Measurements from ENCODE around the gene SAMSN1.
A peak's percentile ranks its signal among the peaks of the same experiment; 100 is the strongest.

The SAMSN1 gene

DNA sequence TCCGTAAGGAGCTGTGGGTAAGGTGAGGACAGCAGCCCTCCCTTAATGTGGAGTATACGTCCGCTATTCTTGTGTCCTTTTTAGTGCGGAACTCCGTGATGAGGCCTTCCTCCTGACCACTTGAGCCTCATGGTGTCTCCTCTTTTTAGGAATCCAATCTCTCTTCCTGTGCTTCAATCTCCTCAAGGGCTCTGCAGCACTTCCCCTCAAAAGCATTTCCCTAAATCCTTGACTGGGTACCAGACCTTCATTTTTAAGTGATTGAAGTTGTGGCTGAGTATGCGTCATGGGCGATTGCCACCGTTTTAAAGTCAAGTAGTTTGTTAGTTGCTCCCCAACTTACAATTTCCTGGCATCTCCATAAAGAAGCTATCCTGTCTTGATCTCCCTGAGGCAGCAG is 62.8 kb downstream of the SAMSN1 start:
- DNase-seq, result no peak

DNA sequence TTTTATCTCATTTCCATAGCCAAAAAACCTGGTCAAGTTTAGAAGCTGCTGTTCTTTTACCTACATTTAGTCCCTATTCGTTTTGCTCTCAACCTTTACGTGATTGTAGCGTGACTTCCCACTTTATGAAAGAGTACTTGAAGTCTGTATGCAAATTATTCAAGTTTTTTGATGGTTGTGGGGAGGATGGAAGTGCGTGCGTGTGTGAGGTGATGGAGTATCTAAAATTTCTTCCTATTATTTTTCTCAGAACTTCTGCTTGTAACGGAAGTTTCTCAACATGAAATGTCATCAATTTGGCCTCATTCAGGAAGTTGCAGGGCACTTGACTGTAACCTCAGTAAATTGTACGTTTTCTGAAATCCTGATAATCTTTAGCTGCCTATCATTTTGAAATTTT is 64.0 kb downstream of the SAMSN1 start:
- DNase-seq, result peak; percentile 37

DNA sequence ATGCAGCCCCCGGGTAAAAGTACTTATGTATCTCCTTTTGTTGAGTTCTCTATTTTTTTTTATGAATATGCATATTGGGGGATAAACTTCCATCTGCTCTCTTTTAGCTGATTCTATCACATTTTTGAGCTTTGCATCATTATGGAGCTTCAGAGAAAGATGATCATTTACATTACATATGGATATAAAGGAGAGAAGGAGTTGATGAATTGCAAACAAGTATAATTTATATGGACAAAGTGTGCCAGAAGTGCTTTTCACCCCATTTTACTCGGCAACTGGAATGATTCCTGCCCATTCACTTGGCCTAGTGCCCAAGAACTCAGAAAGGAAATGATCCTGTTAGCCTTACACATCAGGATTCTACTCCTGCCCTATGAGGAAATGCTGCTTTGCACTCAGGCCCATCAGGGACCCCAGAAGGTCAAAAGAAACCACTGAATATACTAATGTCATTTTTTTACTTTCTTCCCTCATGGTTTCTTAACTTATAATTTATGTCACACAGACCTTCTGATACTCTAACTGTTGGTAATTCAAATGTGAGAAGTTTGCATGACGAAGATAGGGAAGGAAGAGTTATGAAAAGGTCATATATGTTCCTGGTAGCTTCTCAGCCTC is 65.6 kb downstream of the SAMSN1 start:
- no peak for DNase-seq

GRCh38 chr21:14479241-14479786 is 66.8 kb downstream of the SAMSN1 start:
- no peak for DNase-seq

GRCh38 chr21:14477841-14478240 is 68.3 kb downstream of the SAMSN1 start:
- no peak for DNase-seq

DNA sequence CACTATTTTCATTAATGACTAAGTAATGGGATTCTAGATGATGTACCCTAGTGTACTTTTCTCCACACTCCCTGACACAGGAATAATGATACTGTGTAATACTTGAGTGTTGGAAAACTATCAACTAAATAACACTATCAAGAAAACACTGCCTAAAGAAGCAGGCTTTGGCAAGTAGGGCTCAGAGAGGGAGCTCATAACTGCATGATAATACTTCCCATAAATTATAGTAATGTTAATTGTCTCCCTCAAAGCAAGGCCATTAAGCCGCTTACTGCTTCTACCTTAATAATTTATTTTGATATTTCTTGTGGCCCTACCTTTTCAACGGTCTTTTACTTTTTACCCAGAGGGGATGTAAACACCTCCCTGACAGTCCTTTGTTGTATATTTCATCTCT is 69.0 kb downstream of the SAMSN1 start:
- no peak for DNase-seq

DNA sequence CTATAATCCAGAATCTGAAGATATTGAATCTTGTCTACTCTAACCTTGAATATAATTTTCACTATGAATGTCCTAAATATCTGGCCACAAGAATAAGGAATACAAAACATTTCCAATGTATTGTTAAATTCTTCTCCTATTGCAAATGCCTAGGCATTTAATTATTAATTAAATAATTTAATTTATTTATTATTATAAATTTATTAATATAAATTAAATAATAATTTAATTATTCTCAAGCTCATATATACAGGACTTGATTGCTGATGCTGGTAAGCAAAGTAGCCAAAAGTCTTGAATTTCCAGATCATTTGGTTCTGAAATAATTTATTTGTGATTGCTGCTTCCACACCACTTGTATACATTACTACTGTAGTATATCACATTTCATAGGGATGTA is 71.1 kb downstream of the SAMSN1 start:
- no peak for DNase-seq

- DNase-seq, result no peak
Measured at GRCh38 chr21:14469641-14470040, 76.5 kb downstream of the SAMSN1 start.

DNA sequence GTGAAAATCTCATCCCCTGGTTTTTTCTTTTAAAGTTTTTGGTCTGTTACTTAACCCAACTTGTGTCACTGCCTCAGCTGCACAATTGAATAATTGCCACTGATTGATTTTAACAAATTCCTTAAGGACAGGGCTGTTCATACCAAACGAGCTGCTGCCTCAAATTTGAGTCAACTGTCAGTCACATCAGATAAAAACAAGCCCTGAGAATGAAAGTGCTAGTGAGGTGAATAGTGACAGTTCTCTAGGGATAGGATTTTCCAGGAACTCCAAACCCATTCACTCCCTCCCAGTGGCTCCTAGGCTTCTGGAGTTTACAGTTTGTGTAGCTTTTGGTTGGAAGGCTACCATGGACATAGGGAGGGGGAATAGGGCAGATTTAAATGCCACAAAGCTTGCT is 79.4 kb downstream of the SAMSN1 start:
- no peak for DNase-seq

- no peak for DNase-seq
Measured at GRCh38 chr21:14457762-14458161, 88.4 kb downstream of the SAMSN1 start.

- no peak for DNase-seq
Measured at GRCh38 chr21:14456911-14457310, 89.2 kb downstream of the SAMSN1 start.

DNA sequence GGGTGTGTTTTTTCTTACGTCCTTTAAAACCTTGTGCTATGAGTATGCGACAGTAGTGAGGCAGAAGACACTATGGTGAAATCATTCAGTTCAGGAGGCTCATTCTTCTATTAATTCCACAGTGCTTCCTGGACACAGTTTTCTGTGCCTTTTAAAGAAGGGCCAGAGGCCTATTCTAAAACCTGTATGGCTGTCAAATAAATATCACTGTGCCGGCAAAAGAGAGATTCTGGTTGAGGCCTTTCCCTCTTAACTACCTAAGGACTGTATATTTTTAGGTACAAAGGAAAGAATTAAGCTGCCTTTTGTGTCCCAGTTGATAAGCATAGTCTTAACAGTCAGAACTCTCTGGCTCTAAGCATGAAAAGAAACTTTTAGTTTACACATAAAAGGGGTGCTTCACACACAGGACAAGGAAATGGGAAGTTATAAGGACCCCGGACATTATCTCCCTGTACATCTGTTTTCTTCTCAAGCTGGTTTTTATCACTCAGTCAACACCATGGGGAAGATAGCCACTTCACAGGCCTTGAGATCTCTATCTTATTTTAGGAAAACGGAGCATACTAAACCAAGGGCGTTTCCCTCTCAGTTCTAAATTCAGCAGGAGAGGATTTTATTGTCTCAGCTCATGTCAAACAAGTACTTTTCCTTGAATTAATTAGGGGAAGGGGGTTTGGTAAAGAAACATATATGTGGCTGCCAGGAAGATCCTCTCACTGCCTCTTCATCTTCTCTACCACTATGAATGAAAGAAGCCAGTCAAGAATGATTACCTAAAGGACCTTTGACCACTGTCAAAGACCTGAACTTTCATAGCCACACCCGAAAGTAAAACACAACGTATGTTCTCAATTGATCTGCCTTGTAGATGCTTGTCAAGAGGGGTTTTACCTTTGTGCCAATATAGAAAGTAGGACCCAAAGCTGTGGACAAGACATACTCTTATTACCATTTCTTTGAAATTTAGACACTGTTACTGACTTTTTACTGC is 91.8 kb downstream of the SAMSN1 start:
- no peak for DNase-seq

GRCh38 chr21:14453339-14454015 is 92.6 kb downstream of the SAMSN1 start:
- DNase-seq, result no peak

DNA sequence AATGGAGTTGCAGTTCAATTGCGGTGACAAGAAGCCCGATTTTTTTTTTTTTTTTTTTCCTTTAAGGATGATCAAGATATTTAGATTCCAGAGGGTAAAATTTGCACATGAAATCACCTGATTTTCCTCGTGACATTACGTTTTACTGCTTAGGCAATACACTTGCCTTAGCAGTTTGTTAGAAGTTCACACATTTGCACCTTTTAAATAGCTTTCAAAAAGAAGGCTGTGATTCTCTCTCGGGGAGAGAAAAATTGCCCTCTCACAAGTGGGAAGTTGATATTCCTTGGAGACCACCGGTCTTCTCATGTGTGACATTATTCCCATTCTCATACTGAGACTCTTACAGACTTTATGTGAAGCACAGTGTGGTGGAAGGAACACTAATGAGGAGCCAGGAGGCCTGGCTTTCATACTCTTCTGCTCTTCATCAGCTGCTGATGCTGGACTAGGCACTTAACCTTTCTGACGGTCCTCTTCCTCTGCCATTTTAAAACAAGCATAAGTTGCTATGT is 93.3 kb downstream of the SAMSN1 start:
- no peak for DNase-seq

DNA sequence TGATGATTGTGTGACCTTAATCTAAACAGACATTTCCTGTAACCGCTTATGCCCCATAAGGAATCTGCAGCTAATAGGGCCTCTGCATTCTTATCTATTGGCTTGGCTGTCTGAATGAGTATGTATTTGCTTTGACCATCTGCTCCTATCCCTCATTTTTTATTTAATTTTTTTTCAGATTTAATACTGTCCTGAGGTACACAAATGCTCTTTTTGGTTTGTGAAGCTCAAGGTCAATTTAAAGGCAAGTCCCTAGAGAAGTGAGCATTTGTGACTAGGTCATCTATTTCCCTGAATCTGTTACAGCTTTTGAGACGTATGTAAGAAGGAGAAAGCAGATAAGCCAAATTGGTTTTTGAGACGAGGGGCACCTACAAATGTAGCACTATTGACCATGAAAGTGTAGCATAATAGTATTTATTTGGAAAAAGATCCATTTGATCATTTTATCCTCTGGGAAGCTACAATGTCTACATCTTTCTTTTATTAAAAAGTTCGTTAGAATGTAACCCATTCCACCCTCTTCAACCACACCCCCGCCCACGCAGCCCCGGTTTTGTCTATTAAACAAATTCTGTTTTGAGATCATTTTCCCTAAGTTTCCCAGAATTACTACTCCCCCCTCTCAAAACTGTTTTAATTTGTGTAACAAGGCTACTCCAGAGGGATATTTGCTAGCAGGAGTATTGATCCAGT is 93.9 kb downstream of the SAMSN1 start:
- DNase-seq, result no peak

DNA sequence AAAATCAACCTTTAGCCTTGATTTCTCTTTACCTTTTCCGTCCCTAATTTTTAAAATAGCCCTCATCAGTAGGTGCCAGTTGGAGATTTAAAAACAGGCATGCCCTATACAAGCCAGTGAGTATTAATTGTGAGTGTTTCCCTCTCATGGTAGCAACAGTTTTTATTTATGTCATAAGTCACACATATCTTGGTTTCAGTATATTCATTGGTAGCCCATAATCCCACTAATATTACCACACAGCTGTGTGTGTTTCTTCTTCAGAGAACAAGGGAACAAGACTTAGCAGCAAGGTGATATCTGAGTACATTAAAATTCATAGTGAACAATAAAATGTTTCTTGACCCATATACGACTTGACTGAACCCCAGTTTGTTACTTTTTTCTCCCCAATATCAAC is 94.6 kb downstream of the SAMSN1 start:
- no peak for DNase-seq

- DNase-seq, result no peak
Measured at GRCh38 chr21:14448784-14449183, 97.3 kb downstream of the SAMSN1 start.

GRCh38 chr21:14438211-14438610 is 107.9 kb downstream of the SAMSN1 start:
- DNase-seq, result no peak

DNA sequence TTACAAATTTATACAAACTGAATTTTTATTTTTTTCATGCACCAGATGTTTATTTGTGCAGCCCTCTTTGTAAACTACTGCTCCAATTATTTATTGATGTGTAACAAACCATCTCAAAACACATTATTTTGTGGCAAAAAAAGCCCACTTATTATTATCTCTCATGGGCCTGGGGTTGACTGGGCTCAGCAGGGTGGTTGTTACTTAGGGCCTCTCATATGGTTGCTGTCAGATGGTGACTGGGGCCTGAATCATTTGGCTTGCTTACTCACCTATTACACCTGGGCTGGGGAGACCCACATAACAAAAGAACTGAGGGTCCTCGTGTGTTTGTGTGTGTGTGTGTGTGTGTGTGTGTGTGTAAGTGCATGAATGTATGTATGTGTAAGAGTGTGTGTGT is 110.7 kb downstream of the SAMSN1 start:
- DNase-seq, result no peak

Measured in CD4-positive, alpha-beta T cell treated with Interleukin-6 for 4 hours (primary cell).